GM20431 (cell line): ENCODE measurements around the gene NACC1.

ENCODE experiments used
- in situ Hi-C: fragments of 300-500 bp; cut with MseI, MboI; formaldehyde crosslinking; loops from one replicate; pipeline ENCODE4 v1.15.0; 2020; ENCODE audit warnings: low sequenced_read_pairs; ENCODE audit not compliant: unreplicated experiment

NACC1 gene

GRCh38 chr19:13117176-13117771 is 790 bp upstream of the NACC1 start:
- in situ Hi-C loops = no loop called here

- in situ Hi-C loops = no loop called here
Observed at GRCh38 chr19:13118424-13119193, 545 bp downstream of the NACC1 start.

GRCh38 chr19:13119627-13120026 is 1.6 kb downstream of the NACC1 start:
- in situ Hi-C loops = no loop called here

GRCh38 chr19:13120031-13120430 is 2.0 kb downstream of the NACC1 start:
- in situ Hi-C loops = no loop called here

- in situ Hi-C loops = no loop called here
Observed at GRCh38 chr19:13120817-13121216, 2.8 kb downstream of the NACC1 start.

GRCh38 chr19:13121551-13122274 is 3.6 kb downstream of the NACC1 start:
- in situ Hi-C loops = no loop called here

GRCh38 chr19:13122275-13122878 is 4.3 kb downstream of the NACC1 start:
- in situ Hi-C loops = no loop called here

GRCh38 chr19:13122980-13123957 is 5.2 kb downstream of the NACC1 start:
- in situ Hi-C loops = no loop called here

- in situ Hi-C loops = no loop called here
Observed at GRCh38 chr19:13127051-13127450, 9.0 kb downstream of the NACC1 start.

GRCh38 chr19:13127811-13128575 is 9.9 kb downstream of the NACC1 start:
- in situ Hi-C loops = no loop called here

- in situ Hi-C loops = no loop called here
Observed at GRCh38 chr19:13128583-13128982, 10.5 kb downstream of the NACC1 start.

GRCh38 chr19:13129384-13129783 is 11.3 kb downstream of the NACC1 start:
- in situ Hi-C loops = no loop called here

GRCh38 chr19:13130886-13131490 is 12.9 kb downstream of the NACC1 start:
- in situ Hi-C loops = no loop called here

- in situ Hi-C loops = no loop called here
Observed at GRCh38 chr19:13132471-13133180, 14.6 kb downstream of the NACC1 start.

- in situ Hi-C loops = no loop called here
Observed at GRCh38 chr19:13133241-13133870, 15.3 kb downstream of the NACC1 start.

- in situ Hi-C loops = no loop called here
Observed at GRCh38 chr19:13134626-13135025, 16.6 kb downstream of the NACC1 start.
